Measurements from ENCODE around the gene GNAO1.

GNAO1 gene

DNA sequence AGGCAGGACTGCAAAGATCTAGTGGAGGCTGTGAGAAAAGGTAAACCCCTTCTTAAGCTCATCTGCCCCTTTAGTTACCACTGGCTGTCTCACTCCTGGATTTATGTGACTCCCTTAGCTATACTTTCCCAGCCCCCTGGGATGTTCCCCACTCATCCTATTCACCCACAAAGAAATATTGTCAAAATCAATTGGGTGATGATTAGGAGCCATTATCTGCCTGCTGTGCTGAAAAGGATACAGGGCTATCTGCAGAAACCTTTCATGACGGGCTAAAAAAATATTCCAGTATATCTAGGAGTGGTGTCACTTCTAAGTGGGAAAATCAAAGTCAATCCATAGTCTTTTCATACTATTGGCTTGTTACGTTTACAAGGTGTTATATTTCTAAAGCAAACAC, 8.0 kb upstream of the GNAO1 start:
- Histone ChIP-seq H3K9me3 (ENCODE audit: control insufficient read depth in 5 of 5, low read length in 5 of 5) (peaks cover 0 to 11% (median 3%) of the 10 kb centered on the region in 5 donors), H3K4me1 (ENCODE audit: control insufficient read depth in 5 of 5, insufficient read depth in 5 of 5, low read length in 5 of 5) (no peaks in the 10 kb centered on the region), H3K4me3 (ENCODE audit: low read depth in 1 of 5, low read length in 5 of 5) (no peak overlapping the region), H3K9ac (ENCODE audit: low read length in 5 of 5) (no peak overlapping the region), H3K36me3 (ENCODE audit: control insufficient read depth in 5 of 5, insufficient read depth in 5 of 5, low read length in 5 of 5) (no peaks in the 10 kb centered on the region), H3K27me3 (ENCODE audit: control insufficient read depth in 5 of 5, insufficient read depth in 4 of 5, low read length in 5 of 5) (no peaks in the 10 kb centered on the region), H3K27ac (ENCODE audit: low read depth, low read length) (no peak overlapping the region)

DNA sequence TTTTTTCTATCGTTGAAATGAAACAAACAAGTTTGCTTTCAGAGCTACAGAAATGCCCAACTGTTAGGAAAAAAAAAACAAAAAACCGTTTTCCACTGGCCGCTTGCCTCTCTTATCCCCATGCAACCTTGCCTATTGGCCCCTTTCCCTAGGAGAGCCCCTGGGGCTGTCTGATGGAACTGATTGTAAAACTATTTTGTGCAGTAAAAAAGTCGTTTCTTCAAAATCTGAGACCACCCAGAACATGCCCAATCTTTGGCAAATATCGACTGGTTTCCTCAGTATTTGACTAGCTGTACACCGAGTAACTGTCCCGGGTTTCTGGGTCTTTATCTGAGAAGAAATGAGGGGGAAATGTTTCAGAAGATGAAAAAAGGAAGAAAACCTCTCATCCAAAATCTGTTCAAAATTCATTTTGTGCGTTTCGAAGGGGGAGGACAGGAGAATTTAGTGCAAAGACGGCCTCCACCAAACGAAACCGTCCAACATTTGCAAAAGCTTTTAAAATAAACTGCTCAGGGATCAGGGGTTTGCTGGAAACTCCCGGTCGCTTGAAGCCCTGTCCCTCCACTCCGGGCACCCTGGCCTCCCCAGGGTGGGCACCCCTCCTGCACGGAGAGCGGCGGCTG, 1.1 kb upstream of the GNAO1 start:
- H3K36me3 ChIP-seq (ENCODE audit: control insufficient read depth in 5 of 5, insufficient read depth in 5 of 5, low read length in 5 of 5): no peaks in the 10 kb centered on the region
- peak overlapping the region; percentile 63 to 76 (median 65) for H3K4me3 ChIP-seq (ENCODE audit: low read depth in 1 of 5, low read length in 5 of 5)
- peak overlapping the region in 2 of 5 donors; percentile 43 to 64 for H3K9ac ChIP-seq (ENCODE audit: low read length in 5 of 5)
- H3K27ac ChIP-seq (ENCODE audit: low read depth, low read length): peak overlapping the region; percentile 37
- peaks cover 6 to 26% (median 16%) of the 10 kb centered on the region in 5 donors for H3K27me3 ChIP-seq (ENCODE audit: control insufficient read depth in 5 of 5, insufficient read depth in 4 of 5, low read length in 5 of 5)
- H3K9me3 ChIP-seq (ENCODE audit: control insufficient read depth in 5 of 5, low read length in 5 of 5): no peaks in the 10 kb centered on the region
- peaks cover 0 to 29% (median 24%) of the 10 kb centered on the region in 5 donors for H3K4me1 ChIP-seq (ENCODE audit: control insufficient read depth in 5 of 5, insufficient read depth in 5 of 5, low read length in 5 of 5)

DNA sequence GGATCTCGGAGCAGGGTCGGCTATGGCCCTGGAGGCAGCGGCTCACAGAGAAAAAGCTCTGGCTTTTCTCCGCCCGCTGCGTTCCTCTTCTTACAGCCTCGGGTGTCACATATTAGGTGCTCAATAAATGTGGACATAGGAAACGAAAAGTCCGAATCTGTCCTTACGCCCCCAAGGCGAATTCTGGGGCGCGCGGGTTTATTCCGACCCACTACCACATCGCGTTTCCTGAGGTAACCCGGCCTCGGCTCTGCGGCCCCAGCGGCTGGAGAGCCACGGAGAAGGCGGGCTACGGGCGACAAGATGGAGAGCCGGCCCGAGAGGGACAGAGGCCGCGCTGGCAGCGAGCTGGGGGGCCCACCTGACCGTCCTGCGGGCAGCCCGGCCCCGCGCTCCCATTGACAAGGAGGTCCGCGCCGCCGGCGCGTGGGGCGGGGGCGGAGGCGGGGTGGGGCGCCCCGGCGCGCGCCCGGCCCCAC, 573 bp upstream of the GNAO1 start:
- peak overlapping the region; percentile 37 for H3K27ac ChIP-seq (ENCODE audit: low read depth, low read length)
- H3K9ac ChIP-seq (ENCODE audit: low read length in 5 of 5): peak overlapping the region in 2 of 5 donors; percentile 43 to 64

DNA sequence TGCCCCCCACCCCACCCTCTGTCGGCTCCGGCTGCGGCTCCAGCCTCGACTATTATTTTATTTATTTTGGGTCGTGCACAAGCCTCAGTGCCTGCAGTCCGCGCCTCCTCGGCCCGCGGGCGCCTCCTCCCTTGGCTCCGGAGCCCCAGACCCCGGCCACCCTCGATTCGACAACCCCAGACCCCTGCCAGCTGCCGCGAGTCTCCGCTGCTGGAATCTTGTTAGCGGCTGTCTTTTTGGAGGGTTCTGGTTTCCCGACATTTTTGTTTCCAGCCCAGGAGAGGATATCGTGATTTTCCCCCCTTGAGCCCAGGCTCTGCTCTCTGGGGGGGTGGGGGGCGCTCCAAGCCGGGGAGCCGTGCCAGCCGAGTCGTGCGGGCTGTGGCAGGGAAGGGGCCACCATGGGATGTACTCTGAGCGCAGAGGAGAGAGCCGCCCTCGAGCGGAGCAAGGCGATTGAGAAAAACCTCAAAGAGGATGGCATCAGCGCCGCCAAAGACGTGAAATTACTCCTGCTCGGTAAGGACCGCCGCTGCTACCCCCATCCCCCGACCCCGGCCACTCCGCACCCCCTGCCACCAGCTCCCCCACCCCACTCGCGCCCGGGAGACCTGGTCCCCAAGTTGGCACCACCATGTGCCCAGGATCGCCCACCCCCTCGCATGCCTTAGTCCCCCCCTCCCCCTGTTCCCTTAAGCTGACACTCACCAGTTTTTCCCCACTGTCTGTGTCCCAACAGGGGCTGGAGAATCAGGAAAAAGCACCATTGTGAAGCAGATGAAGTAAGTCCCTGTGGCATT, 746 bp downstream of the GNAO1 start:
- no peaks in the 10 kb centered on the region for H3K36me3 ChIP-seq (ENCODE audit: control insufficient read depth in 5 of 5, insufficient read depth in 5 of 5, low read length in 5 of 5)
- peaks cover 0 to 29% (median 24%) of the 10 kb centered on the region in 5 donors for H3K4me1 ChIP-seq (ENCODE audit: control insufficient read depth in 5 of 5, insufficient read depth in 5 of 5, low read length in 5 of 5)
- no peak overlapping the region for H3K27ac ChIP-seq (ENCODE audit: low read depth, low read length)
- no peaks in the 10 kb centered on the region for H3K9me3 ChIP-seq (ENCODE audit: control insufficient read depth in 5 of 5, low read length in 5 of 5)
- no peak overlapping the region for H3K9ac ChIP-seq (ENCODE audit: low read length in 5 of 5)
- peaks cover 6 to 30% (median 16%) of the 10 kb centered on the region in 5 donors for H3K27me3 ChIP-seq (ENCODE audit: control insufficient read depth in 5 of 5, insufficient read depth in 4 of 5, low read length in 5 of 5)
- H3K4me3 ChIP-seq (ENCODE audit: low read depth in 1 of 5, low read length in 5 of 5): peak overlapping the region in 4 of 5 donors; percentile 16 to 67 (median 44)

More for the DNA sequence above, 573 bp upstream of the GNAO1 start:
- H3K27me3 ChIP-seq (ENCODE audit: control insufficient read depth in 5 of 5, insufficient read depth in 4 of 5, low read length in 5 of 5): peaks cover 6 to 26% (median 16%) of the 10 kb centered on the region in 5 donors
- peaks cover 0 to 29% (median 24%) of the 10 kb centered on the region in 5 donors for H3K4me1 ChIP-seq (ENCODE audit: control insufficient read depth in 5 of 5, insufficient read depth in 5 of 5, low read length in 5 of 5)
- no peaks in the 10 kb centered on the region for H3K36me3 ChIP-seq (ENCODE audit: control insufficient read depth in 5 of 5, insufficient read depth in 5 of 5, low read length in 5 of 5)
- peak overlapping the region; percentile 63 to 76 (median 65) for H3K4me3 ChIP-seq (ENCODE audit: low read depth in 1 of 5, low read length in 5 of 5)
- no peaks in the 10 kb centered on the region for H3K9me3 ChIP-seq (ENCODE audit: control insufficient read depth in 5 of 5, low read length in 5 of 5)

DNA sequence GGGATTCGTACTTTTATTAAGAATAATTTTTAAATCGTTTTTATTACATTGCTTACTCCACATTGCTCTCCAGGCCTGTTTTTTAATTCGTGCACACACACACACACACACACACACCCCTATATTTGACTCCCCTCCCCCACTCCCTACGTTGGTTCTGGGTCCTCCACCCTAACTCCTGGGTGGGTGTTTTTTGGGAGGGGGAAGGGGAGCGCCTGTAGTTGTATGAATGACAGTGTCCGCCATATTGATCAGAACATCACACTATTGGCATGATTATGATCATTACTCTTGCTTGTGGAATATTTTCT, 1.3 kb downstream of the GNAO1 start:
- Histone ChIP-seq H3K4me3 (ENCODE audit: low read depth in 1 of 5, low read length in 5 of 5) (no peak overlapping the region), H3K4me1 (ENCODE audit: control insufficient read depth in 5 of 5, insufficient read depth in 5 of 5, low read length in 5 of 5) (peaks cover 0 to 29% (median 24%) of the 10 kb centered on the region in 5 donors), H3K27ac (ENCODE audit: low read depth, low read length) (no peak overlapping the region), H3K9me3 (ENCODE audit: control insufficient read depth in 5 of 5, low read length in 5 of 5) (no peaks in the 10 kb centered on the region), H3K36me3 (ENCODE audit: control insufficient read depth in 5 of 5, insufficient read depth in 5 of 5, low read length in 5 of 5) (no peaks in the 10 kb centered on the region), H3K9ac (ENCODE audit: low read length in 5 of 5) (no peak overlapping the region), H3K27me3 (ENCODE audit: control insufficient read depth in 5 of 5, insufficient read depth in 4 of 5, low read length in 5 of 5) (peaks cover 6 to 30% (median 16%) of the 10 kb centered on the region in 5 donors)

DNA sequence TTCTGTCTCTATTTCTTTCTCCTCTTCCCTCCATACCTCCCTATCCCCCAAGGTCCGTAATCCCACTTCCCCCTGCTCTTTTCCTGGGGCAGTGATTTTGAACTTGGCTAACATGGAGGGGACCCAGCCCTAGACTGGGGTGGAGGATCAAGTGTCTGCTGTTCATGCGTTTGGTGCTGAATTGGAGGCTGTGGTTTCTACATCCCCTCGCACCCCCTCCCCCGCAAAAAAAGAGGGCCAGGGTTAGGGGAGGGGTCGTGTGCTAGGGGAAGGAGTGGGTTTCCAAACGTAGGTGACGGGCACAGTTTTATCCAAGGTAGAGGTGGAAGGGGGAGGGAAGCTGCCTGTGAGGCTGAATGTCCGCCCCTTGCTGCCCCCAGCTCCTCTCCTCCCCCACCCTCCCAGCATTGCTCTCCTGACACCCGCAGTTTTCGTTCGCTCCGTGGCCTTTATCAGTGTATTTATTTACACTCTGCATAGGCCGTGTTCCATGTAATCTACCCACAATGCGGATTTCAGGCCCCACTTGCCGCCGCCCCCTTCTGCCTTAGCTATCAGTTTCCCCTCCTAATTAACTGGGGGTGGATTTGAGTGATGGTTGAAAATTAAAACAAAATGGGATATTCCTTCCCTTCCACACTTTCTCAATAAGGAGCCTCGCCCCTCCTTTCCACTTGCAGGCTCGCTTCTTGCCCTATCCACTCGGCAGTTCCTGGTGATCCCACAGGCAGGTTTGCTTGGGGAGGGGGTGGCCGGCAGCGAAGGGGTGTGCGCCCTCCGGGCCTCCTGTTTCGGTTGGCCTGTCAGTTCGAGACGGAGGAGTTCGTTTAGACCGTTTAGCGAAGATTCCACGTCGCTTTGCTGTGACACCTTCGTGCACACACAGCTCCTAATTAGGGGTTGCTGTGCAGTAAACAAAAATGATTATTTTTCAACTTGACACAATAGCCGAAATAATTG, 2.0 kb downstream of the GNAO1 start:
- Histone ChIP-seq H3K27me3 (ENCODE audit: control insufficient read depth in 5 of 5, insufficient read depth in 4 of 5, low read length in 5 of 5) (peaks cover 6 to 30% (median 16%) of the 10 kb centered on the region in 5 donors), H3K9ac (ENCODE audit: low read length in 5 of 5) (no peak overlapping the region), H3K4me1 (ENCODE audit: control insufficient read depth in 5 of 5, insufficient read depth in 5 of 5, low read length in 5 of 5) (peaks cover 0 to 29% (median 24%) of the 10 kb centered on the region in 5 donors), H3K9me3 (ENCODE audit: control insufficient read depth in 5 of 5, low read length in 5 of 5) (no peaks in the 10 kb centered on the region), H3K36me3 (ENCODE audit: control insufficient read depth in 5 of 5, insufficient read depth in 5 of 5, low read length in 5 of 5) (no peaks in the 10 kb centered on the region), H3K27ac (ENCODE audit: low read depth, low read length) (no peak overlapping the region), H3K4me3 (ENCODE audit: low read depth in 1 of 5, low read length in 5 of 5) (peak overlapping the region in 1 of 5 donors; percentile 31)

GRCh38 chr16:56193951-56194726, 2.9 kb downstream of the GNAO1 start:
- H3K9me3 ChIP-seq (ENCODE audit: control insufficient read depth in 5 of 5, low read length in 5 of 5): no peaks in the 10 kb centered on the region
- peak overlapping the region; percentile 11 to 31 (median 27) for H3K4me3 ChIP-seq (ENCODE audit: low read depth in 1 of 5, low read length in 5 of 5)
- peaks cover 6 to 30% (median 17%) of the 10 kb centered on the region in 5 donors for H3K27me3 ChIP-seq (ENCODE audit: control insufficient read depth in 5 of 5, insufficient read depth in 4 of 5, low read length in 5 of 5)
- peaks cover 0 to 29% (median 24%) of the 10 kb centered on the region in 5 donors for H3K4me1 ChIP-seq (ENCODE audit: control insufficient read depth in 5 of 5, insufficient read depth in 5 of 5, low read length in 5 of 5)
- no peaks in the 10 kb centered on the region for H3K36me3 ChIP-seq (ENCODE audit: control insufficient read depth in 5 of 5, insufficient read depth in 5 of 5, low read length in 5 of 5)
- no peak overlapping the region for H3K9ac ChIP-seq (ENCODE audit: low read length in 5 of 5)
- H3K27ac ChIP-seq (ENCODE audit: low read depth, low read length): no peak overlapping the region

- no peaks in the 10 kb centered on the region for H3K9me3 ChIP-seq (ENCODE audit: control insufficient read depth in 5 of 5, low read length in 5 of 5)
- no peak overlapping the region for H3K27ac ChIP-seq (ENCODE audit: low read depth, low read length)
- H3K4me3 ChIP-seq (ENCODE audit: low read depth in 1 of 5, low read length in 5 of 5): no peak overlapping the region
- peaks cover 0 to 27% (median 24%) of the 10 kb centered on the region in 5 donors for H3K4me1 ChIP-seq (ENCODE audit: control insufficient read depth in 5 of 5, insufficient read depth in 5 of 5, low read length in 5 of 5)
- H3K36me3 ChIP-seq (ENCODE audit: control insufficient read depth in 5 of 5, insufficient read depth in 5 of 5, low read length in 5 of 5): no peaks in the 10 kb centered on the region
- H3K27me3 ChIP-seq (ENCODE audit: control insufficient read depth in 5 of 5, insufficient read depth in 4 of 5, low read length in 5 of 5): peaks cover 6 to 30% (median 17%) of the 10 kb centered on the region in 5 donors
- no peak overlapping the region for H3K9ac ChIP-seq (ENCODE audit: low read length in 5 of 5)
Measured at GRCh38 chr16:56195151-56195550, 3.9 kb downstream of the GNAO1 start.

GRCh38 chr16:56196381-56196780, 5.1 kb downstream of the GNAO1 start:
- no peak overlapping the region for H3K4me3 ChIP-seq (ENCODE audit: low read depth in 1 of 5, low read length in 5 of 5)
- no peak overlapping the region for H3K27ac ChIP-seq (ENCODE audit: low read depth, low read length)
- no peaks in the 10 kb centered on the region for H3K9me3 ChIP-seq (ENCODE audit: control insufficient read depth in 5 of 5, low read length in 5 of 5)
- H3K4me1 ChIP-seq (ENCODE audit: control insufficient read depth in 5 of 5, insufficient read depth in 5 of 5, low read length in 5 of 5): peaks cover 0 to 19% (median 18%) of the 10 kb centered on the region in 5 donors
- peaks cover 6 to 25% (median 17%) of the 10 kb centered on the region in 5 donors for H3K27me3 ChIP-seq (ENCODE audit: control insufficient read depth in 5 of 5, insufficient read depth in 4 of 5, low read length in 5 of 5)
- H3K36me3 ChIP-seq (ENCODE audit: control insufficient read depth in 5 of 5, insufficient read depth in 5 of 5, low read length in 5 of 5): no peaks in the 10 kb centered on the region
- no peak overlapping the region for H3K9ac ChIP-seq (ENCODE audit: low read length in 5 of 5)
